Retinal pigment epithelial cell (primary cell): ENCODE results near the gene GPR26.

Experiments used
- DNase-seq: peaks from one replicate; pipeline ENCODE4 v3.0.0-alpha.2; 2010; ENCODE audit warnings: low read depth
- H3K4me3 ChIP-seq: 2 replicates; pipeline ENCODE4 v1.5.1; 2011; ENCODE audit warnings: mild to moderate bottlenecking, low read length, control low read depth, moderate library complexity
- TF ChIP-seq, protein P1 (sequence below): conservative IDR thresholded peaks from 2 replicates; pipeline ENCODE4 v1.5.1; 2011; ENCODE audit warnings: low read depth, low read length, control low read depth, inconsistent platforms

Gene GPR26

DNA sequence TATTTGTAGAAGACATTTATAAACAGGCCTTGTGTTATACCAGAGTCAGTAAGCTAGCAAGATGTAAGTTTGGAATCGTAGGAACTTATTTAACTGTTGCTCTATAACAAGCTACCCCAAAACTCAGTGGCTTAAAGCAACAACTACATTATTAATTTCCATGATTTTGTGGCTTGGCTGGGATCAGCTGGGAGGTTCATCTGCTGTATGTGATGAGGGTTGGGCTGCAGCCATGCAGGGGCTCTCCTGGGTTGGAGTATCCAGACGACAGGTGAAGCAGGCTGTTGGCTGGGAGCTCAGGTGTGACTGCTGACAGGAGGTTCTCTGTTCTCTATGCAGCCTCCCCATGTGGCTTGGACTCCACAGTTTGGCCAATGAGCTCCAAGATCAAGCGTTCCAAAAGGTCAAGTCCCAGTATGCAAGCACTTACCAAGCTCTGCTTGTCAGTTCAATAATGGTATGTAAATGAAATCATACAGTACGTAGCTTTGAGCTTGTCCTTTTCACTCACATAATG, 52.4 kb downstream of the GPR26 start:
- H3K4me3 ChIP-seq, result no peak overlapping the region
- TF ChIP-seq, protein P1, sequence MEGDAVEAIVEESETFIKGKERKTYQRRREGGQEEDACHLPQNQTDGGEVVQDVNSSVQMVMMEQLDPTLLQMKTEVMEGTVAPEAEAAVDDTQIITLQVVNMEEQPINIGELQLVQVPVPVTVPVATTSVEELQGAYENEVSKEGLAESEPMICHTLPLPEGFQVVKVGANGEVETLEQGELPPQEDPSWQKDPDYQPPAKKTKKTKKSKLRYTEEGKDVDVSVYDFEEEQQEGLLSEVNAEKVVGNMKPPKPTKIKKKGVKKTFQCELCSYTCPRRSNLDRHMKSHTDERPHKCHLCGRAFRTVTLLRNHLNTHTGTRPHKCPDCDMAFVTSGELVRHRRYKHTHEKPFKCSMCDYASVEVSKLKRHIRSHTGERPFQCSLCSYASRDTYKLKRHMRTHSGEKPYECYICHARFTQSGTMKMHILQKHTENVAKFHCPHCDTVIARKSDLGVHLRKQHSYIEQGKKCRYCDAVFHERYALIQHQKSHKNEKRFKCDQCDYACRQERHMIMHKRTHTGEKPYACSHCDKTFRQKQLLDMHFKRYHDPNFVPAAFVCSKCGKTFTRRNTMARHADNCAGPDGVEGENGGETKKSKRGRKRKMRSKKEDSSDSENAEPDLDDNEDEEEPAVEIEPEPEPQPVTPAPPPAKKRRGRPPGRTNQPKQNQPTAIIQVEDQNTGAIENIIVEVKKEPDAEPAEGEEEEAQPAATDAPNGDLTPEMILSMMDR, result no peak
- no peak for DNase-seq

DNA sequence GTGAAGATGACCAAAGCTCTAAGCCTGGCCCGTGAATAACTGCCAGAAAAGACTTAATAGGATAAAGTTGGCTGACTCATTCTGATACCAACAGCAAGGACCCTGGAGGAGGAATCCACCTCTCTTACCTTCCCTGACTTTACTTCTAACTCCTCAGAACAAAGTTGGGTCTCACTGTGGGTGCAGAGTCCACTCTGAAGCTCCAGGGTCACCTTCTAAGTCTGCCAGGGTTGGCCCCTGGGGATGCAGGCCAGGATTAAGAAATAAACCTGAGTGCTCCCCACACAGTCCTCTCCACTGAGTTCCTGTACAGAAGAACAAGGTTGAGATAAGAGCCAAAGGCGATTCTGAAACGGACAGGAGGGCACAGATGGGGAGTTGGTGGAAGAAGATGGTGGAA, 54.4 kb downstream of the GPR26 start:
- no peak overlapping the region for H3K4me3 ChIP-seq
- TF ChIP-seq, protein P1, result no peak
- no peak for DNase-seq

DNA sequence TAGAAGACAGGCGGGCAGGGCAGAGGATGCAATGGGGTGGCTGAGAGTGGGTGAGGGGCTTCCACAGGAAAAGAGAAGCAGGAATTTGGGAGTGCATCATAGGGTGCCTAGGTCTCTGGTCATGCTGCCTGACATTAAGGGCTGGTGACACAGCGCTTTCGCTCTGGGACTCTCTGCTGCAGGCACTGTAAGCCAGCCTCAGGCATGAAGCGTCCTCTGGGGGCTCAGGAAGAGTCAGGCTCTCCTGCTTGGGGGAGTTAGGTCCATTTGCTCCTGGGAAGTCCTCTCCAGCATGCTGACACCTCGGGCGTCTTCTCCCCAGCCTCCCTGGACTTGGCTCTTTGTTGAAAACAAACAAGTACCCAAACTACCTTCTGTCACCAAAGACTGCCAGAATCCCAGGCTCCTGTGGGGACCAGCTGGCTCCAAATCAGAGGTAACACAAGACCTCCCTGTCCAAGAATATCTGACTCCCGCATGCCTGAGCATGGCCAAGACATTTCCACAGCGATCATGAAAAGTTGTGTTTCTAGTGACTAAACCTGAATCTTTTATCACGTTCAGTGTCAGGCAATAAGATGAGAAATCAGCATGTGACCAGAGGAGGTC, 55.4 kb downstream of the GPR26 start:
- DNase-seq, result no peak
- H3K4me3 ChIP-seq, result no peak overlapping the region
- TF ChIP-seq, protein P1, result no peak

DNA sequence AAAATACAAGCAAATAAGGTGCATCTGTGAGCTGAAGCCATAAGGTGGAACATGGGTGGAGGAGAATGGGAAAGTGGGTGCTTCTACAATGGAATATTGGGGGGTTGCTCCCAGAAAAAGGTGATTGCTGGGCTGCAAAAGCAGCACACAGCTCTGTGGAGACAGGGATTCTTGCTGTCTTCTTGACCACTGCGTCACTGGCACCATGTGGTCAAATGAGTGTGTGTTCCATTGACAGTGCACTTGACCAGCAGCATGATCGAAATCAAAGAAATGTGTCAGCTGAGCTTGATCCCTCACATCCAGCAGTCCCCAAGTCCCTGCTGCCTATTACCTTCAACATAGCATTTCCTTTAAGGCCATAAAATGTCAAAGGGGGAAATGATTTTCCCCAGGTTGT, 56.2 kb downstream of the GPR26 start:
- DNase-seq, result no peak
- H3K4me3 ChIP-seq, result no peak overlapping the region
- TF ChIP-seq, protein P1, result no peak

DNA sequence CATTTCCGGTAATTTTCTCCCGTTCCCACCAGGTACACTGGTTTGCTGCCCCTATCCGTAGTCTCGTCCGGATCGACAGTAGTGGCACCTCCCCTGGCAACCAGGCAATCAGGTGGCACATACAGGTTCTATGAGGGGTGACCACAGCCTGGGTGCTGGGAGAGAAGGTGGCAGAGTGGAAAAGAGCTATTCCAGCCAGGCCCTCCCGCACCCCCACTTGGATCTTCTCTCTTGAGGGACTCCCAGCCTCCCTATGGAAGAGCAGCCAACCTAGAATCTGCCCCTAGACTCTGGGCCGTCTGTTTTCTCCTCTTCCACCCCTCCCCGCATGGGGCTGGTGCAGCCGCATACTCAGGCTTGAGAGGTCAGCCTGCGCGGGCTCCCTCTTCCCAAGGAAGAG, 58.6 kb downstream of the GPR26 start:
- no peak overlapping the region for H3K4me3 ChIP-seq
- TF ChIP-seq, protein P1, result no peak

DNA sequence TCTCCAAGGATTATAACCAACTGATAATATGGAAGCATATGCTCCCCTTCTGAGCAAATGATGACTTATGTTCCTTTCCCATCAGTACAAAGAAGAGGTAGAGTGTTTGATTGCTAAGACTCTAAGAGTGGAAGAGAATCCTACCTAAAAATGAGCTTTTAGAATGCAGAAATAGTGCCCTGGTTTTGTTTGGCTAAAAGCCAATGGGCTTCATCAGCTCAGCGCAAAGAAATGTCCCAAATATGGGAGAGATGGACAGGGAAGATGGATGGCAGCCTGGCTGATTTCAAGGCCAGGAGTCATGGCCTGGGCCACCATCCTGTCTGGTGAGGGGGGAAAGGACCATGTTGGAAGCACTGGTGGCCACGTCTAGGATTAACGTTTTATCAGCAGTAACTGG, 60.2 kb downstream of the GPR26 start:
- DNase-seq, result no peak
- TF ChIP-seq, protein P1, result no peak
- H3K4me3 ChIP-seq, result no peak overlapping the region

More for the DNA sequence above, 58.6 kb downstream of the GPR26 start:
- DNase-seq, result no peak

DNA sequence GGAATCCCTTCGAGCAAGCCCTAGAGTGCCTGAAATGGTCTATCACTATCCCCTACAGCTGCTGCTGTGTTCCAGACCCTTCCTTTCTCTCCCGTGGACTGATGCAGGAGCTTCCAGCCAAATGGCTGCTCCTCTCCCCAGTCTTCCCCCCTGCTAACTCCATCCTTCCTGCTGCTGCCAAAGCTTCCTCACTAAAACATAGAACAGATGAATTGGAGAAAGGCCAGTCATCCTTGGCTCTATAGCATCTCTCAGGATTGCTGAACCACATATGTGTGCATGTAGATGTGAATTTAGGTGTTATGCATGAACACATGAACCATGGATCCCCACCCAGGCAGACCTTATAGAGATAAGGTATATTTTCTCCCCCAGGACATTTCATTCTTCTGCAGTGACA, 60.7 kb downstream of the GPR26 start:
- TF ChIP-seq, protein P1, result no peak
- DNase-seq, result no peak
- no peak overlapping the region for H3K4me3 ChIP-seq
